Measurements from ENCODE around the gene CLCF1.

The CLCF1 gene

GRCh38 chr11:67349457-67349856 lies 23.9 kb downstream of the CLCF1 start:
- no peak overlapping the region for H3K27ac ChIP-seq
- no peak for TF ChIP-seq CTCF (conservative IDR thresholded peaks at IDR 0.05)

DNA sequence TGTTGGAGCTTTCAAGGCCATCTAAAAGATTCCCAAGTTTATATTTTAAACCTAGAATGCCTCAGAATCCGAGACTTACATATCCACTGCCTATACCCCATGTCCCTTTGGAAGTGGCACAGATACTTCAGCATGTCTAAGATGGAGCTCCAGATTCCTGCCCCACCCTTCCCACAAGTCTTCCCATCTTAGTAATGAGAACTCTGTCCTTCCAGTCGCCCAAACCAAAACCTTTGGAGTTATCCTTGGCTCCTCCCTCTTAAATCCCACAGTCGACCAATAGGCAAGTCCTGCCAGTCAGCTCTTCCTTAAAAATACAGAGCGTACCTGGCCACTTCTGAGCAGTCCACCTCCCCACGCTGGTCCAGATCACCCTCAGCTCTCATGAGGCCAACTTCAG lies 24.4 kb downstream of the CLCF1 start:
- no peak overlapping the region for H3K27ac ChIP-seq
- TF ChIP-seq CTCF (conservative IDR thresholded peaks at IDR 0.05): no peak

- no peak overlapping the region for H3K27ac ChIP-seq
- TF ChIP-seq CTCF (conservative IDR thresholded peaks at IDR 0.05): no peak
Measured at GRCh38 chr11:67347964-67348749, 25.2 kb downstream of the CLCF1 start.

GRCh38 chr11:67345920-67346819 lies 27.2 kb downstream of the CLCF1 start:
- peak; percentile 100 for TF ChIP-seq CTCF (conservative IDR thresholded peaks at IDR 0.05)

GRCh38 chr11:67345247-67345919 lies 28.0 kb downstream of the CLCF1 start:
- peak overlapping the region; percentile 42 for H3K27ac ChIP-seq
- TF ChIP-seq CTCF (conservative IDR thresholded peaks at IDR 0.05): no peak

More at GRCh38 chr11:67345920-67346819, 27.2 kb downstream of the CLCF1 start:
- H3K27ac ChIP-seq: peak overlapping the region; percentile 42

DNA sequence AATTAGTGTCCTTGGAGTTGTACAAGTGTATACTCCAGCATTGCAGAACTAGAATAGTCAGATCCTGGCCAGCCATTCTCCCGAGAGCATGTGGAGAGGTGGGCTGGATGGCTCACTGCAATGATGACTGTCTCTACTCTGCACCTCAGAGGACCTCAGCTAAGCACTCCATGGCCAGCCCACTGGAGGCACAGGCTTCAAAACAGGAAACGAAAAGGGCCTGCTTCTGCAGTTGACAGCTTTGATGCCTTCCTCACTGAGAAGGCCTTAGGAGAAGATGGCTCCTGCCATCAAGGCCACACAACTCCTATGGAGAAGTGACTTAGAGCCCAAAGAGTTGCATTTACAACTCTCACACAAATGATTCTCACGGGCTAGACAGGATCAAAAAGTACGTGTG lies 29.1 kb downstream of the CLCF1 start:
- TF ChIP-seq CTCF (conservative IDR thresholded peaks at IDR 0.05): no peak
- H3K27ac ChIP-seq: no peak overlapping the region

DNA sequence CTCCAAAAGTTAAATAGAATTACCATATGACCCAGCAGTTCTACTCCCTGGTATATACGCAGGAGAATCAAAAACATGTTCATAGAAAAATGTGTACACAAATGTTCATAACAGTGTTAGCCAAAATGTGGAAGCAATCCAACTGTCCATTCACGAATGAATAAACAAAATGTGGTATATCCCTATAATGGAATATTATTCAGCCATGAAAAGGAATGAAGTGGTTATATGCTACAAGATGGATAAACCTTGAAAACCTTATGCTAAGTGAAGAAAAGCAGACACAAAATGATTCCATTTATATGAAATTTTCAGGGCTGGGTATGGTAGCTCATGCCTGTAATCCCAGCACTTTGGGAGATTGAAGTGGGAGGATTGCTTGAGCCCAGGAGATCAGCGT lies 36.1 kb downstream of the CLCF1 start:
- no peak overlapping the region for H3K27ac ChIP-seq
- TF ChIP-seq CTCF (conservative IDR thresholded peaks at IDR 0.05): no peak

All from VCaP (cell line).